Sigmoid colon (tissue), 7 donors: ENCODE results near the gene GOSR1. TPM values are rescaled to one million over a fixed set of nuclear protein-coding genes. Genes with fewer than 3 reads are reported as not detected.
"Not testable (repeated sequence)": the region's sequence is repeated elsewhere in the genome, so short reads cannot be mapped to it uniquely, and the experiment has no call there.

Experiments
- DNase-seq: peaks from one replicate; pipeline ENCODE4 v3.0.0-alpha.2; 2019
- H3K27ac ChIP-seq, 4 donors: fragments of 200-600 bp; sonication (generic); one replicate each; pipeline ENCODE4 v1.5.1; 2016 to 2019; ENCODE audit warnings: mild to moderate bottlenecking in 1 of 4
- H3K27me3 ChIP-seq, 3 donors: fragments of 200-600 bp; sonication (generic); one replicate each; pipeline ENCODE4 v1.5.1; 2019; ENCODE audit warnings: mild to moderate bottlenecking in 1 of 3
- H3K36me3 ChIP-seq, 4 donors: fragments of 200-600 bp; sonication (generic); one replicate each; pipeline ENCODE4 v1.5.1; 2016 to 2019
- H3K4me1 ChIP-seq, 4 donors: fragments of 200-600 bp; sonication (generic); one replicate each; pipeline ENCODE4 v1.5.1; 2017 to 2019
- H3K4me3 ChIP-seq, 4 donors: fragments of 200-600 bp; sonication (generic); one replicate each; pipeline ENCODE4 v1.5.1; 2017 to 2019; ENCODE audit warnings: mild to moderate bottlenecking in 2 of 4, moderate library complexity in 1 of 4
- H3K9me3 ChIP-seq, 4 donors: fragments of 200-600 bp in 3 of 4; sonication (generic) in 3 of 4; one replicate each; pipeline versions ENCODE4 v1.5.1 to v1.6.1; 2013 to 2019
- CTCF ChIP-seq, 4 experiments: fragments of 450-650 bp in 3 of 4; fragments of 200-600 bp in 1 of 4; IDR thresholded peaks; one replicate each; pipeline ENCODE4 v1.5.1; 2016 to 2019; ENCODE audit warnings: antibody characterized with exemption in 4 of 4, mild to moderate bottlenecking in 3 of 4, moderate library complexity in 2 of 4
- EP300 ChIP-seq, 4 donors: sonication (generic); formaldehyde crosslinking; IDR thresholded peaks; one replicate each; pipeline ENCODE4 v1.6.1; 2017; ENCODE audit warnings: antibody characterized with exemption in 4 of 4
- POLR2A ChIP-seq, 2 donors: fragments of 450-650 bp; IDR thresholded peaks; one replicate each; pipeline ENCODE4 v1.6.1; 2016; ENCODE audit warnings: antibody characterized with exemption in 2 of 2, mild to moderate bottlenecking in 2 of 2, moderate library complexity in 2 of 2
- POLR2AphosphoS5 ChIP-seq, 4 donors: sonication (generic); formaldehyde crosslinking; IDR thresholded peaks; one replicate each; pipeline ENCODE4 v1.6.1; 2017; ENCODE audit warnings: antibody characterized with exemption in 4 of 4
- WGBS, 2 donors: extraction: QIAGEN DNeasy Blood & Tissue Kit; methylation state at CpG; one replicate each; pipeline ENCODE4 v1.1.7; 2013; 5-methylcytosine and 5-hydroxymethylcytosine counted together
- intact Hi-C: fragments of 100-400 bp; cut with DNase I; formaldehyde crosslinking; loops from one replicate; pipeline ENCODE4 v1.15.1; 2023
- polyA plus RNA-seq, 3 donors: library from polyadenylated mRNA; stranded (reverse); fragments of 200-250 nt; gene quantifications; one replicate each; pipeline ENCODE4 v1.2.3, GENCODE V29; 2013
- total RNA-seq, 4 donors: library from RNA; depleted of rRNA; stranded (reverse); fragments of >200 nt; gene quantifications; one replicate each; pipeline ENCODE4 v1.1.0, GENCODE V29; 2016
- donor health status: healthy with polysubstance abuse.
- donor health status: Bipolar disorder and iron deficiency.
- donor health status: healthy.

The GOSR1 gene
- total and polyA plus RNA-seq, 7 donors = 11.4 to 51.3 (median 28.2) TPM

GRCh38 chr17:30454635-30455034, 22.6 kb upstream of the GOSR1 start:
- WGBS, 2 donors = 83 to 94% methylated on average over 4 of the region's 4 CpGs
- H3K36me3 ChIP-seq = peaks cover 7 to 77% (median 13%) of the 10 kb centered on the region in 4 donors

GRCh38 chr17:30458371-30458770, 18.8 kb upstream of the GOSR1 start:
- peaks cover 7 to 72% (median 16%) of the 10 kb centered on the region in 4 donors for H3K36me3 ChIP-seq
- no peaks in the 10 kb centered on the region for H3K9me3 ChIP-seq
- WGBS, 2 donors = 88 to 95% methylated on average over 6 of the region's 6 CpGs
- intact Hi-C loops = no loop called here
- TF ChIP-seq POLR2A (IDR thresholded peaks at IDR 0.05) (no peak), POLR2AphosphoS5 (IDR thresholded peaks at IDR 0.05) (no peak), EP300 (IDR thresholded peaks at IDR 0.05) (no peak), CTCF (IDR thresholded peaks at IDR 0.05) (no peak)
- no peaks in the 10 kb centered on the region for H3K4me1 ChIP-seq
- H3K4me3 ChIP-seq = no peak overlapping the region
- no peak for DNase-seq
- H3K27ac ChIP-seq = no peak overlapping the region
- H3K27me3 ChIP-seq = no peaks in the 10 kb centered on the region

More at GRCh38 chr17:30454635-30455034, 22.6 kb upstream of the GOSR1 start:
- intact Hi-C loops = no loop called here
- Histone ChIP-seq H3K27ac (no peak overlapping the region), H3K4me3 (no peak overlapping the region), H3K27me3 (no peaks in the 10 kb centered on the region), H3K4me1 (peaks cover 0 to 2% (median 0%) of the 10 kb centered on the region in 4 donors), H3K9me3 (no peaks in the 10 kb centered on the region)
- DNase-seq = no peak
- no peak for TF ChIP-seq EP300 (IDR thresholded peaks at IDR 0.05)
- TF ChIP-seq POLR2AphosphoS5 (IDR thresholded peaks at IDR 0.05) = no peak
- no peak for TF ChIP-seq POLR2A (IDR thresholded peaks at IDR 0.05)
- no peak for TF ChIP-seq CTCF (IDR thresholded peaks at IDR 0.05)

- 92 to 96% methylated on average over 5 of the region's 5 CpGs for WGBS, 2 donors
- DNase-seq, H3K4me3 ChIP-seq, intact Hi-C loops, H3K4me1 ChIP-seq, H3K9me3 ChIP-seq, H3K27ac ChIP-seq, H3K27me3 ChIP-seq: not testable (repeated sequence)
- peaks cover 7 to 70% (median 14%) of the 10 kb centered on the region in 4 donors for H3K36me3 ChIP-seq
These were observed 18.3 kb upstream of the GOSR1 start for GRCh38 chr17:30458797-30459413.

GRCh38 chr17:30468465-30468864, 8.7 kb upstream of the GOSR1 start:
- Histone ChIP-seq H3K36me3 (peaks cover 0 to 32% (median 8%) of the 10 kb centered on the region in 4 donors), H3K27me3 (no peaks in the 10 kb centered on the region), H3K4me3 (no peak overlapping the region), H3K9me3 (no peaks in the 10 kb centered on the region), H3K4me1 (no peaks in the 10 kb centered on the region), H3K27ac (no peak overlapping the region)
- intact Hi-C loops = no loop called here
- TF ChIP-seq EP300 (IDR thresholded peaks at IDR 0.05) (no peak), POLR2AphosphoS5 (IDR thresholded peaks at IDR 0.05) (no peak), POLR2A (IDR thresholded peaks at IDR 0.05) (no peak), CTCF (IDR thresholded peaks at IDR 0.05) (no peak)
- 56 to 76% methylated on average over 2 of the region's 2 CpGs for WGBS, 2 donors
- no peak for DNase-seq

GRCh38 chr17:30472238-30472890, 4.8 kb upstream of the GOSR1 start:
- no peaks in the 10 kb centered on the region for H3K36me3 ChIP-seq
- intact Hi-C loops = loop anchor here (10.0 kb wide), 1 partner anchor 242 kb away; no protein-coding TSS in a partner anchor
- no peak for DNase-seq
- no peak overlapping the region for H3K27ac ChIP-seq
- WGBS, 2 donors = 73 to 76% methylated on average over 10 of the region's 10 CpGs
- no peaks in the 10 kb centered on the region for H3K9me3 ChIP-seq
- H3K4me1 ChIP-seq = peaks cover 0 to 7% (median 3%) of the 10 kb centered on the region in 4 donors
- no peak overlapping the region for H3K4me3 ChIP-seq
- no peak for TF ChIP-seq POLR2AphosphoS5 (IDR thresholded peaks at IDR 0.05)
- no peak for TF ChIP-seq CTCF (IDR thresholded peaks at IDR 0.05)
- no peaks in the 10 kb centered on the region for H3K27me3 ChIP-seq
